DOHH2 (cell line): Measurements from ENCODE around the gene RAD54L.
A peak's percentile ranks its signal among the peaks of the same experiment; 100 is the strongest.

Experiments used
- H3F3A ChIP-seq: fragments of 200-600 bp; sonication (generic), shearing (Covaris generic); 2 replicates; pipeline ENCODE4 v1.6.0; 2016; ENCODE audit warnings: antibody characterized with exemption, mild to moderate bottlenecking; ENCODE audit not compliant: control insufficient read depth, insufficient read depth
- H3K27ac ChIP-seq: fragments of 200-600 bp; sonication (generic); 2 replicates; pipeline ENCODE4 v1.5.1; 2014; ENCODE audit warnings: low read depth, mild to moderate bottlenecking, low read length, moderate library complexity
- H3K27me3 ChIP-seq: fragments of 200-600 bp; sonication (generic); 2 replicates; pipeline ENCODE4 v1.6.1; 2014; ENCODE audit warnings: mild to moderate bottlenecking, low read length, mixed read lengths; ENCODE audit not compliant: control insufficient read depth
- H3K36me3 ChIP-seq: fragments of 200-600 bp; sonication (generic); 2 replicates; pipeline ENCODE4 v1.6.1; 2014; ENCODE audit warnings: mild to moderate bottlenecking, low read length, moderate library complexity, mixed read lengths; ENCODE audit not compliant: control insufficient read depth
- H3K4me1 ChIP-seq: fragments of 200-600 bp; sonication (generic); 2 replicates; pipeline ENCODE4 v1.6.1; 2014; ENCODE audit warnings: mild to moderate bottlenecking, low read length, mixed read lengths; ENCODE audit not compliant: control insufficient read depth
- H3K4me2 ChIP-seq: fragments of 200-600 bp; sonication (generic); 2 replicates; pipeline ENCODE4 v1.6.0; 2014; ENCODE audit warnings: mild to moderate bottlenecking, low read length, moderate library complexity
- H3K4me3 ChIP-seq: fragments of 200-600 bp; sonication (generic); 2 replicates; pipeline ENCODE4 v1.5.1; 2014; ENCODE audit warnings: mild to moderate bottlenecking, low read length, mixed read lengths
- H3K79me2 ChIP-seq: fragments of 200-600 bp; sonication (generic); 2 replicates; pipeline ENCODE4 v1.6.1; 2014; ENCODE audit warnings: mild to moderate bottlenecking, low read length, mixed read lengths; ENCODE audit not compliant: control insufficient read depth
- H3K9me2 ChIP-seq: fragments of 200-600 bp; sonication (generic); replicated peaks from 2 replicates; pipeline ENCODE4 v1.6.1; 2014; ENCODE audit warnings: mild to moderate bottlenecking, low read length, mixed read lengths; ENCODE audit not compliant: control insufficient read depth
- H3K9me3 ChIP-seq: fragments of 200-600 bp; sonication (generic); 2 replicates; pipeline ENCODE4 v1.6.1; 2014; ENCODE audit warnings: antibody characterized with exemption, low read length, mixed read lengths; ENCODE audit not compliant: control insufficient read depth, insufficient read depth
- H4K20me1 ChIP-seq: fragments of 200-600 bp; sonication (generic); 2 replicates; pipeline ENCODE4 v1.6.0; 2014; ENCODE audit warnings: low read depth, mild to moderate bottlenecking, antibody characterized with exemption, low read length, moderate library complexity; ENCODE audit not compliant: control insufficient read depth, insufficient read depth
- CTCF ChIP-seq: fragments of 200-600 bp; sonication (generic); IDR thresholded peaks from one replicate; pipeline ENCODE4 v1.5.1; 2014; ENCODE audit warnings: antibody characterized with exemption, mild to moderate bottlenecking, low read depth, low read length; ENCODE audit not compliant: poor library complexity, severe bottlenecking
- EZH2phosphoT487 ChIP-seq: fragments of 200-600 bp; sonication (generic); IDR thresholded peaks from 2 replicates; pipeline ENCODE4 v1.6.1; 2017; ENCODE audit warnings: borderline replicate concordance, mild to moderate bottlenecking, antibody characterized with exemption, low read length, moderate library complexity, mixed read lengths

Gene RAD54L

GRCh38 chr1:46246548-46247435, 771 bp upstream of the RAD54L start:
- Histone ChIP-seq H3K4me2 (peak overlapping the region; percentile 86), H3K36me3 (peaks cover 42% of the 10 kb centered on the region), H3F3A (no peaks in the 10 kb centered on the region), H3K79me2 (peaks cover 43% of the 10 kb centered on the region), H3K4me1 (peaks cover 32% of the 10 kb centered on the region), H3K4me3 (peak overlapping the region; percentile 90), H3K27ac (peak overlapping the region; percentile 50), H4K20me1 (0 out of 2 replicates have a peak, but pooled peaks cover 13% of the 10 kb centered on the region), H3K9me3 (no peaks in the 10 kb centered on the region), H3K9me2 (no peaks in the 10 kb centered on the region), H3K27me3 (no peaks in the 10 kb centered on the region)
- no peak for TF ChIP-seq EZH2phosphoT487
- no peak for TF ChIP-seq CTCF

- Histone ChIP-seq H3K36me3 (peaks cover 57% of the 10 kb centered on the region), H3K9me3 (no peaks in the 10 kb centered on the region), H3K4me3 (peak overlapping the region; percentile 78), H3F3A (no peaks in the 10 kb centered on the region; the same call in 1 of the 2 replicates), H3K27me3 (no peaks in the 10 kb centered on the region), H4K20me1 (0 out of 2 replicates have a peak, but pooled peaks cover 13% of the 10 kb centered on the region), H3K9me2 (no peaks in the 10 kb centered on the region), H3K4me2 (peak overlapping the region; percentile 75), H3K27ac (peak overlapping the region; percentile 70), H3K79me2 (peaks cover 57% of the 10 kb centered on the region), H3K4me1 (peaks cover 32% of the 10 kb centered on the region)
- TF ChIP-seq EZH2phosphoT487 = no peak
- TF ChIP-seq CTCF = peak; percentile 72
These were observed 758 bp downstream of the RAD54L start for GRCh38 chr1:46248122-46248920.

- Histone ChIP-seq H3K4me2 (no peak overlapping the region), H4K20me1 (0 out of 2 replicates have a peak, but pooled peaks cover 11% of the 10 kb centered on the region), H3K4me1 (peaks cover 2% of the 10 kb centered on the region; the same call in 1 of the 2 replicates), H3K36me3 (peaks cover 89% of the 10 kb centered on the region), H3K9me2 (no peaks in the 10 kb centered on the region), H3K9me3 (no peaks in the 10 kb centered on the region), H3K27ac (no peak overlapping the region), H3K27me3 (no peaks in the 10 kb centered on the region), H3K4me3 (no peak overlapping the region), H3K79me2 (peaks cover 71% of the 10 kb centered on the region), H3F3A (no peaks in the 10 kb centered on the region; the same call in 1 of the 2 replicates)
- no peak for TF ChIP-seq EZH2phosphoT487
- no peak for TF ChIP-seq CTCF
These were observed 7.1 kb downstream of the RAD54L start for GRCh38 chr1:46254668-46255067.
